ENCODE measurements around the gene SLC35A2.

SLC35A2 gene

GRCh38 chrX:48927123-48927522, 15.7 kb upstream of the SLC35A2 start:
- no peak for DNase-seq

- no peak for DNase-seq
These were observed 12.8 kb upstream of the SLC35A2 start for GRCh38 chrX:48924270-48924669.

GRCh38 chrX:48923771-48924170, 12.3 kb upstream of the SLC35A2 start:
- no peak for DNase-seq

DNA sequence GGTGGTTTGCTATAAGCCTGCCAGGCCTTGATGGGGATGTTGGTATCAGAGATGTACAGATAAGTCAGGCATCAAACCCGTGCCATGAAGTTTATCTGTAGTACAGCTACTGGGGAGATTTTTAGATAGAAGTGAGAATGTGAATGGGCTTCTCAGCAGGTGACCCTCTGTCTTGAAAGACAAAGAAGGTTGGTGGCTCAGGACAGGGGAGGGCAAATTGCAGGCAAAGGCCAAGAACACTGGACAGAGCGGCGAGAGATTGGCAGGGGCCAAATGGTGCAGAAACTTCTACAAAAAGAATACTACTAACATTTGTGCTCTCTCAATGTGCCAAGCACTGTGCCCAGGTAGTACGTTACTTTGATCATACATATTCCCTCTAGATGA, 9.3 kb upstream of the SLC35A2 start:
- no peak for DNase-seq

DNA sequence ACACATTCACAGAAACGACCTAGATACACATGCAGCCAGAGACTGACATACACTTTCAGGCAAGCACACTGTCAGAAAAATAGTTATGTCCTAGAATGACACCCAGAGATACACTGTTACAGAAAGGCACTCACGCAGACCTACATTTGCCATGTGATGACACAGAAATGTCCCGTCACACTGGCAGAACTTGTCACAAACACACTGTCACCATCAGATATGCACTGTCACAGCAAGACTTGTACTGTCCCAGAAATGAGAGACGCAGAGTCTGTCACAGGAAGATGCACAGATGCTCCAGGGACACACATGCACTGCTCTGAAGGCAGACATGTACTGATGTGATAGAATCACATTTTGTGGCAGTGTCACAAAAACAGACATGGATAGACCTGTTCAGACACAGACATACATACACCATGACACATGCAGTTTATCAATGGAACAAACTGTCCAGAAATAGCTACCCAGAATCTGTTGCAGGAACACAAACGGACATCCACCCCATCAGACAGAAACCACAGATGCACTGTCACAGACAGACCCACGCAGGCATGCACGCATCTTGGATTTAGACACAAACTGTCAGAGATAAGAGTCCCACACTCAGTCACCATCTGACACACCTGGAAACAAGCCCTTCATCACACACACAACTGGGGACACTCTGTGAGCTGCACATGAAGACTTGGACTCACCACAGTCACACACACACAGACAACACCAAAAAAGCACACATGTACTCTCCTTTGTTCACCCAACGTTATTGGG, 8.7 kb upstream of the SLC35A2 start:
- DNase-seq, result peak; percentile 20

DNA sequence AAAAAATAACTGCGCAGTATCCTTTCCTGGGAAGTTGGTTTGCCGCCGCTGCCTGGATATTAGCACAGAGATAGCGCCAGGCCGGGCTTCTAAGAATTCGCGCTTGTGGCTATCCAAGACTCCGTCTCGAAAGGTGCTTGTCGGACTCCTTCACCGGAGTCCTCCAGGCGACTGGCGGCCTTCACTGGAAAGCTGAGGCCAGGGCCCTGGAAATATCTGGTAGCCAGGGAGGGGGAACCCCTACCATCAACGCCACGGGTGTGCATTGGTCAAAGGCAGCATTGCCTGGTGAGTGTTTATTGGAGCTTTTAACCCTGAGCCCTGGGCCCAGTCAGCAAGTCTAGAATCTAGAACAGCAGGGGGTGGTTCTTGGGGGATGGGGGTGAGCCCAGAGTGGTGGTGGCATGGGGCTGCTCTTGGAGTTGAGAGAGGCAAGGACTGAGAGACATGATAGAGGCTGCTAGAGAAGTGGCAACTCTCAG, 8.0 kb upstream of the SLC35A2 start:
- peak; percentile 30 for DNase-seq

- DNase-seq, result peak; percentile 90
These were observed 7.3 kb upstream of the SLC35A2 start, which contains the start of gene PIM2 for GRCh38 chrX:48918643-48919340. TSS of gene PIM2 (minus strand) at chrX:48919024. CDS start at chrX:48918834, 190 bp downstream.

GRCh38 chrX:48918301-48918642, 6.8 kb upstream of the SLC35A2 start:
- DNase-seq, result no peak

- peak; percentile 83 for DNase-seq
These were observed 5.9 kb upstream of the SLC35A2 start for GRCh38 chrX:48917139-48918001.

GRCh38 chrX:48914593-48915493, 3.4 kb upstream of the SLC35A2 start:
- DNase-seq, result no peak

GRCh38 chrX:48913605-48914366, 2.3 kb upstream of the SLC35A2 start:
- no peak for DNase-seq

GRCh38 chrX:48910926-48911411, 477 bp downstream of the SLC35A2 start:
- DNase-seq, result no peak

GRCh38 chrX:48909703-48910294, 1.6 kb downstream of the SLC35A2 start:
- DNase-seq, result no peak

- DNase-seq, result no peak
These were observed 2.8 kb downstream of the SLC35A2 start for GRCh38 chrX:48908600-48908999.

DNA sequence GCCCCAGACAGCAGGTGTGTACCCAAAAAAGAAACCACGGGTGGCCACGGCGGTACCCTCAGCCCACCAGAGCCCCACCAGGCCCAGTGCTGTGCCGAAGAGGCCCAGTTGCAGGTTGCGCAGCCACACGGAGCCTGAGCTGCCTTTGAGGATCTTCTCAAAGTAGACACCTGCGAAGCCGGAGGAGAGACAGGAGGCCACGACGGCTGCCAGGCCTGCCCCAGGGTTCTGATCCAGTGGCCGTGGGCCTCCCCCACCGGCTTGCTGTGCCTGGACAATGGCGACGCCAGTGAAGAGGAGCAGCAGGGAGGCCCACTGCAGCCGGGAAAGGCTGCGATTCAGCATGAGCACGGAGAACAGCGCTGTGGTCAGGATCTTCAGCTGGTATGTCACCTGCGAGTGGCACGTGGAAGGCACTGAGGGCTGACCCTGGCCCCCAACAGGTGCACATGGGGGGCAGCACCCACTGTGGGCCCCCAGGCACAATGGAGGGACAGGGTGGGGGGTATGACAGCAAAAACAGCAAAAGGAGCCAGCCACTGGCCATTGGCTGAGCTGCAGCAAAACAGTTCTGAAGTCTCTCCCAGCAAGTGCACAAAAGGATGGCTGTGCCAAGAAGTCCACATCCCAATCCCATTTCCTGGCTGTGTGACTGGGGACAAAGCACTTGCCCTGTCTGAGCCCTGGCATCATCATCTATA, 6.2 kb downstream of the SLC35A2 start:
- no peak for DNase-seq

DNA sequence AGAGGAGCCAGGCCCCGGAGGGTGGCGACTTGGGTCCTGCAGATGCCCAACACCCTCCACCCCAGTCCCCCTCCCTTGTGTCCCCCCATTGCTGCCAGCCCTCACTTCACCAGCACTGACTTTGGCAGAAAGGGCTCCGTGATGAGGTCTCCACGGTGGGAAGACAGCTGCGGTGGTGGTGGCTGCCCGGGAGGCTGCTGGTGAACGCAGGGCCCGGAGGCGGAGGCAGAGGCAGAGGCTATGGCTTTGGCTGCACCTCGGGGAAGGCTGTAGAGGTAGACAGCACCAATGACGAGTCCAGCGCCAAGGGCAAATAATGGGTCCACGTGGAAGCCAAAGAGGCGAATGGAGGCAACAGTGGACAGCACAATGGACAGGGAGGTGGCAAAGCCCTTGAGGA, 6.8 kb downstream of the SLC35A2 start:
- DNase-seq, result no peak

DNA sequence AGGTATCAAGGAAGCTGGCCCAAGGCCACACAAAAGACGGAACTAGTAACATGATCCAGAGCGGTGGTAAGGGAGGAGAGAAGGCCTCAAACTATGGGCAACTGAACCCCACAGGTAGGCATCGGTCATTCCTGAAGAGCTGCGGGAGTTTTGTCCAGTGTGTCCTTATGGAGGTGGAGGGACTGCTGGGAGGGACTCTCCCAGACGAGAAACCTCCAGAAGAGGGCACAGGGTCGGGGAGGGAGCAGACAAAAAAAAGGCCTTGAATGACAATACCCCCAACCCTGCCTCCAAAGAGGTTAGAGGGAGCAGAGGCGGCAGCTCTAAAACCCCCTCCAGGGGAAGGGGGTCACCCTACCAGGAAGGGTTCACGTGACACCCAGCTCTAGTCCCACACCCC, 7.3 kb downstream of the SLC35A2 start:
- DNase-seq, result no peak

- DNase-seq, result no peak
These were observed 8.2 kb downstream of the SLC35A2 start for GRCh38 chrX:48903290-48903689.

GRCh38 chrX:48902776-48903175, 8.7 kb downstream of the SLC35A2 start:
- no peak for DNase-seq

- no peak for DNase-seq
These were observed 9.3 kb downstream of the SLC35A2 start for GRCh38 chrX:48902135-48902534.
